HEK293 (cell line): ENCODE data around the gene NUP210.

Source experiments
- HOXA7 ChIP-seq: sonication (generic); formaldehyde crosslinking; IDR thresholded peaks from 2 replicates; pipeline ENCODE4 v1.8.1; 2022; ENCODE audit warnings: missing genetic modification reagents, borderline replicate concordance
- SCRT2 ChIP-seq: fragments of 450-650 bp; formaldehyde crosslinking; IDR thresholded peaks from 2 replicates; pipeline ENCODE4 v1.5.1; 2016; ENCODE audit warnings: missing biosample characterization, missing genetic modification characterization
- ZFP3 ChIP-seq: fragments of 450-650 bp; formaldehyde crosslinking; IDR thresholded peaks from 2 replicates; pipeline ENCODE4 v1.5.1; 2016; ENCODE audit warnings: low read depth, missing biosample characterization, missing genetic modification characterization
- ZNF112 ChIP-seq: fragments of 450-650 bp; formaldehyde crosslinking; IDR thresholded peaks from 2 replicates; pipeline ENCODE4 v1.5.0; 2017; ENCODE audit warnings: missing biosample characterization, missing genetic modification characterization
- ZNF138 ChIP-seq: fragments of 450-650 bp; formaldehyde crosslinking; IDR thresholded peaks from 2 replicates; pipeline ENCODE4 v1.5.1; 2016; ENCODE audit warnings: missing biosample characterization, missing genetic modification characterization, borderline replicate concordance
- ZNF24 ChIP-seq: fragments of 450-650 bp; formaldehyde crosslinking; IDR thresholded peaks from 2 replicates; pipeline ENCODE4 v1.5.1; 2016; ENCODE audit warnings: missing biosample characterization, missing genetic modification characterization
- ZNF664 ChIP-seq: fragments of 450-650 bp; formaldehyde crosslinking; IDR thresholded peaks from 2 replicates; pipeline ENCODE4 v1.5.1; 2016; ENCODE audit warnings: missing biosample characterization, missing genetic modification characterization
- ZNF704 ChIP-seq: fragments of 450-650 bp; formaldehyde crosslinking; IDR thresholded peaks from 2 replicates; pipeline ENCODE4 v1.5.1; 2016; ENCODE audit warnings: missing biosample characterization, missing genetic modification characterization
- TF ChIP-seq, protein P1 (sequence below): fragments of 450-650 bp; formaldehyde crosslinking; IDR thresholded peaks from 2 replicates; pipeline ENCODE4 v1.5.1; 2016; ENCODE audit warnings: missing biosample characterization, missing genetic modification characterization
- TF ChIP-seq, protein P2 (sequence below): fragments of 450-650 bp; formaldehyde crosslinking; IDR thresholded peaks from 2 replicates; pipeline ENCODE4 v1.5.1; 2017; ENCODE audit warnings: missing biosample characterization, missing genetic modification characterization
- TF ChIP-seq, protein P3 (sequence below): fragments of 450-650 bp; formaldehyde crosslinking; IDR thresholded peaks from 2 replicates; pipeline ENCODE4 v1.5.1; 2016; ENCODE audit warnings: missing biosample characterization, missing genetic modification characterization
- TF ChIP-seq, protein P4 (sequence below): fragments of 450-650 bp; formaldehyde crosslinking; IDR thresholded peaks from 2 replicates; pipeline ENCODE4 v1.5.1; 2016; ENCODE audit warnings: missing biosample characterization, missing genetic modification characterization, low read depth
- TF ChIP-seq, protein P5 (sequence below): fragments of 450-650 bp; formaldehyde crosslinking; IDR thresholded peaks from 2 replicates; pipeline ENCODE4 v1.5.1; 2016; ENCODE audit warnings: missing biosample characterization, missing genetic modification characterization

DNA sequence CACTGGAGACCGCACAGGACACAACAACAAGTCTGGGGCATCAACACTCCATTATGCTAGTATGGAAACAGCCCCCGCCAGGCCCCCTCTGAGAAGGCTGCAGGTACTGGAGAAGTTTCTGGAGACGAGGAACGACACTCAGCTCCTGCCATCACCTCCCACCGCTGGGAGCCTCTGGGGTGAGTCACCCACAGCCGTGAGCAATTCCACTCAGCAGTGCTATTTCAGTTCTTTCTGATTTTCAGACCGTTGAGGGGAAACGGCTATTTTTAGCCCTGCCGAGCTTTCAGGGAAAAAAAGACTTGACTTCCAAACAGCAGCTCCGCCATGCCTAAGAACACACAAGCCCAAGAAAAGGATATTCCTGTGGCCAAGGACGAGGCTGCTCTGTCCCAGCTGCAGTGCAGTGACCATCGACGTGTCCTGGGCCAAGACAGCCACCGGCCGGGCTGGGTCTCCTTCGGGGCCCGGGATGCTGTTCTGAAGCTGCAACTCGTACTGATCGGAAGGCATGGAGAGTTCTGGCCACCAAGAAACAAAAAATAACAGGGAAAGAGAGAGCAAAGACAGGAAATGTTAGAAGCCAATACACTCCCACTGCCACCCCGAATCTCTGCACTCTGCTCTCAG is 40.8 kb downstream of the NUP210 start:
- no peak for TF ChIP-seq ZNF664 (tag by site-specific recombination)
- TF ChIP-seq, protein P1, sequence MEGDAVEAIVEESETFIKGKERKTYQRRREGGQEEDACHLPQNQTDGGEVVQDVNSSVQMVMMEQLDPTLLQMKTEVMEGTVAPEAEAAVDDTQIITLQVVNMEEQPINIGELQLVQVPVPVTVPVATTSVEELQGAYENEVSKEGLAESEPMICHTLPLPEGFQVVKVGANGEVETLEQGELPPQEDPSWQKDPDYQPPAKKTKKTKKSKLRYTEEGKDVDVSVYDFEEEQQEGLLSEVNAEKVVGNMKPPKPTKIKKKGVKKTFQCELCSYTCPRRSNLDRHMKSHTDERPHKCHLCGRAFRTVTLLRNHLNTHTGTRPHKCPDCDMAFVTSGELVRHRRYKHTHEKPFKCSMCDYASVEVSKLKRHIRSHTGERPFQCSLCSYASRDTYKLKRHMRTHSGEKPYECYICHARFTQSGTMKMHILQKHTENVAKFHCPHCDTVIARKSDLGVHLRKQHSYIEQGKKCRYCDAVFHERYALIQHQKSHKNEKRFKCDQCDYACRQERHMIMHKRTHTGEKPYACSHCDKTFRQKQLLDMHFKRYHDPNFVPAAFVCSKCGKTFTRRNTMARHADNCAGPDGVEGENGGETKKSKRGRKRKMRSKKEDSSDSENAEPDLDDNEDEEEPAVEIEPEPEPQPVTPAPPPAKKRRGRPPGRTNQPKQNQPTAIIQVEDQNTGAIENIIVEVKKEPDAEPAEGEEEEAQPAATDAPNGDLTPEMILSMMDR (tag by site-specific recombination): no peak
- TF ChIP-seq HOXA7 (CRISPR knock-in tag): no peak
- no peak for TF ChIP-seq ZNF704
- TF ChIP-seq, protein P2, sequence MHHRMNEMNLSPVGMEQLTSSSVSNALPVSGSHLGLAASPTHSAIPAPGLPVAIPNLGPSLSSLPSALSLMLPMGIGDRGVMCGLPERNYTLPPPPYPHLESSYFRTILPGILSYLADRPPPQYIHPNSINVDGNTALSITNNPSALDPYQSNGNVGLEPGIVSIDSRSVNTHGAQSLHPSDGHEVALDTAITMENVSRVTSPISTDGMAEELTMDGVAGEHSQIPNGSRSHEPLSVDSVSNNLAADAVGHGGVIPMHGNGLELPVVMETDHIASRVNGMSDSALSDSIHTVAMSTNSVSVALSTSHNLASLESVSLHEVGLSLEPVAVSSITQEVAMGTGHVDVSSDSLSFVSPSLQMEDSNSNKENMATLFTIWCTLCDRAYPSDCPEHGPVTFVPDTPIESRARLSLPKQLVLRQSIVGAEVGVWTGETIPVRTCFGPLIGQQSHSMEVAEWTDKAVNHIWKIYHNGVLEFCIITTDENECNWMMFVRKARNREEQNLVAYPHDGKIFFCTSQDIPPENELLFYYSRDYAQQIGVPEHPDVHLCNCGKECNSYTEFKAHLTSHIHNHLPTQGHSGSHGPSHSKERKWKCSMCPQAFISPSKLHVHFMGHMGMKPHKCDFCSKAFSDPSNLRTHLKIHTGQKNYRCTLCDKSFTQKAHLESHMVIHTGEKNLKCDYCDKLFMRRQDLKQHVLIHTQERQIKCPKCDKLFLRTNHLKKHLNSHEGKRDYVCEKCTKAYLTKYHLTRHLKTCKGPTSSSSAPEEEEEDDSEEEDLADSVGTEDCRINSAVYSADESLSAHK (tag by site-specific recombination): no peak
- TF ChIP-seq, protein P3, sequence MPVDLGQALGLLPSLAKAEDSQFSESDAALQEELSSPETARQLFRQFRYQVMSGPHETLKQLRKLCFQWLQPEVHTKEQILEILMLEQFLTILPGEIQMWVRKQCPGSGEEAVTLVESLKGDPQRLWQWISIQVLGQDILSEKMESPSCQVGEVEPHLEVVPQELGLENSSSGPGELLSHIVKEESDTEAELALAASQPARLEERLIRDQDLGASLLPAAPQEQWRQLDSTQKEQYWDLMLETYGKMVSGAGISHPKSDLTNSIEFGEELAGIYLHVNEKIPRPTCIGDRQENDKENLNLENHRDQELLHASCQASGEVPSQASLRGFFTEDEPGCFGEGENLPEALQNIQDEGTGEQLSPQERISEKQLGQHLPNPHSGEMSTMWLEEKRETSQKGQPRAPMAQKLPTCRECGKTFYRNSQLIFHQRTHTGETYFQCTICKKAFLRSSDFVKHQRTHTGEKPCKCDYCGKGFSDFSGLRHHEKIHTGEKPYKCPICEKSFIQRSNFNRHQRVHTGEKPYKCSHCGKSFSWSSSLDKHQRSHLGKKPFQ (tag by site-specific recombination): no peak
- no peak for TF ChIP-seq ZNF138 (tag by site-specific recombination)
- TF ChIP-seq ZNF24: no peak
- no peak for TF ChIP-seq ZFP3 (tag by site-specific recombination)
- TF ChIP-seq, protein P4, sequence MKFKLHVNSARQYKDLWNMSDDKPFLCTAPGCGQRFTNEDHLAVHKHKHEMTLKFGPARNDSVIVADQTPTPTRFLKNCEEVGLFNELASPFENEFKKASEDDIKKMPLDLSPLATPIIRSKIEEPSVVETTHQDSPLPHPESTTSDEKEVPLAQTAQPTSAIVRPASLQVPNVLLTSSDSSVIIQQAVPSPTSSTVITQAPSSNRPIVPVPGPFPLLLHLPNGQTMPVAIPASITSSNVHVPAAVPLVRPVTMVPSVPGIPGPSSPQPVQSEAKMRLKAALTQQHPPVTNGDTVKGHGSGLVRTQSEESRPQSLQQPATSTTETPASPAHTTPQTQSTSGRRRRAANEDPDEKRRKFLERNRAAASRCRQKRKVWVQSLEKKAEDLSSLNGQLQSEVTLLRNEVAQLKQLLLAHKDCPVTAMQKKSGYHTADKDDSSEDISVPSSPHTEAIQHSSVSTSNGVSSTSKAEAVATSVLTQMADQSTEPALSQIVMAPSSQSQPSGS (tag by site-specific recombination): no peak
- no peak for TF ChIP-seq SCRT2 (tag by site-specific recombination)
- TF ChIP-seq ZNF112 (tag by site-specific recombination): no peak
- TF ChIP-seq, protein P5, sequence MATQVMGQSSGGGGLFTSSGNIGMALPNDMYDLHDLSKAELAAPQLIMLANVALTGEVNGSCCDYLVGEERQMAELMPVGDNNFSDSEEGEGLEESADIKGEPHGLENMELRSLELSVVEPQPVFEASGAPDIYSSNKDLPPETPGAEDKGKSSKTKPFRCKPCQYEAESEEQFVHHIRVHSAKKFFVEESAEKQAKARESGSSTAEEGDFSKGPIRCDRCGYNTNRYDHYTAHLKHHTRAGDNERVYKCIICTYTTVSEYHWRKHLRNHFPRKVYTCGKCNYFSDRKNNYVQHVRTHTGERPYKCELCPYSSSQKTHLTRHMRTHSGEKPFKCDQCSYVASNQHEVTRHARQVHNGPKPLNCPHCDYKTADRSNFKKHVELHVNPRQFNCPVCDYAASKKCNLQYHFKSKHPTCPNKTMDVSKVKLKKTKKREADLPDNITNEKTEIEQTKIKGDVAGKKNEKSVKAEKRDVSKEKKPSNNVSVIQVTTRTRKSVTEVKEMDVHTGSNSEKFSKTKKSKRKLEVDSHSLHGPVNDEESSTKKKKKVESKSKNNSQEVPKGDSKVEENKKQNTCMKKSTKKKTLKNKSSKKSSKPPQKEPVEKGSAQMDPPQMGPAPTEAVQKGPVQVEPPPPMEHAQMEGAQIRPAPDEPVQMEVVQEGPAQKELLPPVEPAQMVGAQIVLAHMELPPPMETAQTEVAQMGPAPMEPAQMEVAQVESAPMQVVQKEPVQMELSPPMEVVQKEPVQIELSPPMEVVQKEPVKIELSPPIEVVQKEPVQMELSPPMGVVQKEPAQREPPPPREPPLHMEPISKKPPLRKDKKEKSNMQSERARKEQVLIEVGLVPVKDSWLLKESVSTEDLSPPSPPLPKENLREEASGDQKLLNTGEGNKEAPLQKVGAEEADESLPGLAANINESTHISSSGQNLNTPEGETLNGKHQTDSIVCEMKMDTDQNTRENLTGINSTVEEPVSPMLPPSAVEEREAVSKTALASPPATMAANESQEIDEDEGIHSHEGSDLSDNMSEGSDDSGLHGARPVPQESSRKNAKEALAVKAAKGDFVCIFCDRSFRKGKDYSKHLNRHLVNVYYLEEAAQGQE: no peak
